ENCODE data around the gene MEGF11.

MEGF11 gene

GRCh38 chr15:66108483-66109265, 144.9 kb downstream of the MEGF11 start:
- no peak for DNase-seq

- DNase-seq: no peak
Observed at GRCh38 chr15:66107070-66107469, 146.5 kb downstream of the MEGF11 start.

GRCh38 chr15:66105286-66106265, 148.0 kb downstream of the MEGF11 start:
- DNase-seq: no peak

- no peak for DNase-seq
Observed at GRCh38 chr15:66103293-66103590, 150.3 kb downstream of the MEGF11 start.

- no peak for DNase-seq
Observed at GRCh38 chr15:66102563-66103292, 150.8 kb downstream of the MEGF11 start.

GRCh38 chr15:66101715-66102395, 151.7 kb downstream of the MEGF11 start:
- DNase-seq: no peak

- DNase-seq: no peak
Observed at GRCh38 chr15:66100761-66101160, 152.8 kb downstream of the MEGF11 start.

GRCh38 chr15:66099950-66100671, 153.4 kb downstream of the MEGF11 start:
- DNase-seq: no peak

GRCh38 chr15:66098022-66098363, 155.6 kb downstream of the MEGF11 start:
- no peak for DNase-seq

GRCh38 chr15:66097151-66098021, 156.2 kb downstream of the MEGF11 start:
- no peak for DNase-seq

GRCh38 chr15:66096688-66097058, 156.9 kb downstream of the MEGF11 start:
- DNase-seq: no peak

- no peak for DNase-seq
Observed at GRCh38 chr15:66095871-66096687, 157.5 kb downstream of the MEGF11 start.

GRCh38 chr15:66094331-66094730, 159.2 kb downstream of the MEGF11 start:
- DNase-seq: no peak

GRCh38 chr15:66092053-66093016, 161.2 kb downstream of the MEGF11 start:
- DNase-seq: no peak

GRCh38 chr15:66089509-66089908, 164.0 kb downstream of the MEGF11 start:
- DNase-seq: no peak

GRCh38 chr15:66089049-66089448, 164.5 kb downstream of the MEGF11 start:
- no peak for DNase-seq

GRCh38 chr15:66085128-66085527, 168.4 kb downstream of the MEGF11 start:
- no peak for DNase-seq

GRCh38 chr15:66084704-66085103, 168.8 kb downstream of the MEGF11 start:
- DNase-seq: no peak
